Measurements from ENCODE around the gene SCARB1. TPM values are rescaled to one million over a fixed set of nuclear protein-coding genes. Genes with fewer than 3 reads are reported as not detected.

SCARB1 gene
- total RNA-seq, 4 donors from 2014 or later, result 8.3 to 24.1 (median 13.0) TPM

GRCh38 chr12:124737040-124737419 lies 126.6 kb downstream of the SCARB1 start:
- DNase-seq (ENCODE audit: extremely low spot score), result no peak
- WGBS, result 56% methylated on average over 8 of the region's 8 CpGs
- intact Hi-C loops (cut with DNase I), result no loop called here
- no peaks in the 10 kb centered on the region for H3K27me3 ChIP-seq
- H3K36me3 ChIP-seq, result no peaks in the 10 kb centered on the region
- H3K27ac ChIP-seq (replicated peaks in 1 of 4), result peak overlapping the region in 3 of 4 donors; percentile 27 to 47 (median 47)
- H3K4me3 ChIP-seq, result peak overlapping the region in 3 of 4 donors; percentile 8 to 40 (median 21)
- H3K4me1 ChIP-seq, result peaks cover 18 to 44% (median 38%) of the 10 kb centered on the region in 4 donors
- TF ChIP-seq POLR2A (IDR thresholded peaks at IDR 0.05; ENCODE audit: low read depth), result no peak
- no peak for TF ChIP-seq EP300 (IDR thresholded peaks at IDR 0.05)
- TF ChIP-seq POLR2AphosphoS5 (IDR thresholded peaks at IDR 0.05), result peak; percentile 12 to 69
- no peaks in the 10 kb centered on the region for H3K9me3 ChIP-seq

DNA sequence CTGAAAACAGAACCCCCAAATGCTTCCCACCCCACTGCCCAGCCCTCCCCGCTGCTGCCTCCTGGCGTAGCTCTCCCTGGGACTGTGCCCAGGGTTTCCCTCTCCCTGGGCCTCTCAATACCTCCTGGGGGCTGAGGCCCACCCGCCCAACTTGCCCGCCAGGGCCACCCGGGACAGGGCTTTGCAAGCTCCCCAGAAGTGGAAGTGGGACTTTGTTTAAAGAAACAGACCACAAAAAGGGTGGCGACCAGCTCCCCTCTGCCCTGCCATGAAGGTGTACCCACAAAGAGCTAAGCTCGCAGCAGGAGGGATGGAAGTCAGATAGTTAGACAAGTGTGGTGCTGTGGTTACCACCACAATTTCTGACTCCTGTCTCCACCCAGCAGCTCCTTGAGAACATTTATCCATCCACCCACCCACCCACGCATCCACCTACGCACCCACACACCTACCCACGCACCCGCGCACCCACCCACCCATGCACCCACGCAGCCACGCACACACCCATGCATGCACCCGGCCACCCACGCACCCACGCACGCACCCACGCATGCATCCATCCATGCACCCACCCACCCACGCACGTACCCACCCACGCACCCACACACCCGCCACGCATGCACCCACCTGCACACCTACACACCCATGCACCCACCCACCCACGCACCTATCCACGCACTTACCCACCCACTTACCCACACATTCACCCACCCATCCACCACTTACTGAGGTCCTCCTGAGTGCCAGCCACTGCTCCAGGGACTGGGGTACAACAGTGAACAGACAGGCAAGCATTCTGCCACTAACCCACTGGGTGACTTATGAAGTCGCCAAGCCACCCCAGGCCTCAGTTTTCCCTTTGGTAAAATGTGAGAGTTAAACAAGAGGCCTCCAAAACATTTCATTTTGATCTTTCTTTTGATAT lies 127.3 kb downstream of the SCARB1 start:
- TF ChIP-seq POLR2A (IDR thresholded peaks at IDR 0.05; ENCODE audit: low read depth) (no peak), POLR2AphosphoS5 (IDR thresholded peaks at IDR 0.05) (no peak), CTCF (IDR thresholded peaks at IDR 0.05) (no peak), EP300 (IDR thresholded peaks at IDR 0.05) (no peak)

DNA sequence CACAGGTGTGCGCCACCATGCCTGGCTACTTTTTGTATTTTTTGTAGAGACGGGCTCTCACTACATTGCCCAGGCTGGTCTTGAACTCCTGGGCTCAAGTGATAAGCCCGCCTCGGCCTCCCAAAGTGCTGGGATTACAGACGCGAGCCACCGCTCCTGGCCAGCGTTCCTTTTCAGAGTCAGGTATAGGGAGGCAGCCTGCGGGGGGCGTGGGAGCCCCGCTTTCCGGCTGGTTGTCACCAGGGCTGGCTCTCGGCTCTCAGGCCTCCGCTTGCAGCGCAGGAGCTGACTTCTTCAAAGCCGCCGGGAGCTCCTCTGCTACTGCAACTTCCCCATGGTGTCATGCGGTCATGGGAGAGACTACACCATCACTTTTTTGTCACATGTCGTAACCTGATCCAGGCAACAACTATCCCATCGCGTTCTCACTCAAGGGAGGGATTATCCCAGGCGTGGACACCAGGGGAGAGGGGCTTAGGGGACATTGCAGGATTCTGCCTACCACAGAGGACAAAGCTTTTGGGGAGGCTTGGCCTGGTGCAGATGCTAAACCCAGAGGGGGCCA lies 129.4 kb downstream of the SCARB1 start:
- intact Hi-C loops (cut with DNase I), result no loop called here
- 87% methylated on average over 20 of the region's 22 CpGs for WGBS
- Histone ChIP-seq H3K4me3 (no peak overlapping the region), H3K9me3 (no peaks in the 10 kb centered on the region), H3K27ac (replicated peaks in 1 of 4) (peak overlapping the region; percentile 21 to 54 (median 48)), H3K27me3 (no peaks in the 10 kb centered on the region), H3K4me1 (peaks cover 21 to 49% (median 37%) of the 10 kb centered on the region in 4 donors), H3K36me3 (no peaks in the 10 kb centered on the region)
- DNase-seq (ENCODE audit: extremely low spot score), result no peak
- TF ChIP-seq POLR2AphosphoS5 (IDR thresholded peaks at IDR 0.05), result peak in 1 of 2 donors; percentile 20
- no peak for TF ChIP-seq POLR2A (IDR thresholded peaks at IDR 0.05; ENCODE audit: low read depth)
- no peak for TF ChIP-seq EP300 (IDR thresholded peaks at IDR 0.05)
- no peak for TF ChIP-seq CTCF (IDR thresholded peaks at IDR 0.05)

More for the DNA sequence above, 127.3 kb downstream of the SCARB1 start:
- Histone ChIP-seq H3K27me3 (no peaks in the 10 kb centered on the region), H3K27ac (replicated peaks in 1 of 4) (peak overlapping the region; percentile 40 to 58 (median 47)), H3K9me3 (no peaks in the 10 kb centered on the region), H3K4me1 (peaks cover 19 to 44% (median 36%) of the 10 kb centered on the region in 4 donors), H3K4me3 (peak overlapping the region; percentile 8 to 40 (median 14)), H3K36me3 (no peaks in the 10 kb centered on the region)
- WGBS, result 88% methylated on average over 27 of the region's 27 CpGs
- intact Hi-C loops (cut with DNase I), result no loop called here
- no peak for DNase-seq (ENCODE audit: extremely low spot score)

DNA sequence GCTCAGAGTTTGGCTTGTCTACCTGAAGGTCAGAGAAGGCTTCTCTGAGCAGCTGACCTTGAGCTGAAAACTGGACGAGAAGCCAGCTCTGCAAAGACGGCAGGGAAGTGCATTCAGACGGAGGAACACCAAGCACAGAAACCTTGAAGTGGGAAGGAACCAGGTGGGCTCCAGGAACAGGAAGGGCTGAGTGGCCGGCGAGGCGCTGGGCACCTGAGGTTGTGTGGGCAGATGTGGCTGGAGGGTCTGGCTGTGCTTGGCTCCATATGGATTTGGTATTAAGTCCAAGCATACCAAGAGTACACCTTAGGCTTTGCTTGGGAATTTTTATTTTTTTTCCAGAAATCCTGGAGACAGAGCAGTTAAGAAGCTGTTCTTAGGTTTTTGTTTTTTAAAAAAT lies 130.6 kb downstream of the SCARB1 start:
- Histone ChIP-seq H3K9me3 (no peaks in the 10 kb centered on the region), H3K4me1 (peaks cover 21 to 49% (median 37%) of the 10 kb centered on the region in 4 donors), H3K27ac (replicated peaks in 1 of 4) (peak overlapping the region; percentile 38 to 82 (median 78)), H3K27me3 (no peaks in the 10 kb centered on the region), H3K4me3 (no peak overlapping the region), H3K36me3 (no peaks in the 10 kb centered on the region)
- TF ChIP-seq POLR2AphosphoS5 (IDR thresholded peaks at IDR 0.05), result no peak
- no peak for TF ChIP-seq EP300 (IDR thresholded peaks at IDR 0.05)
- TF ChIP-seq POLR2A (IDR thresholded peaks at IDR 0.05; ENCODE audit: low read depth), result no peak
- TF ChIP-seq CTCF (IDR thresholded peaks at IDR 0.05), result no peak
- WGBS, result 75% methylated on average over 5 of the region's 6 CpGs
- intact Hi-C loops (cut with DNase I), result no loop called here
- DNase-seq (ENCODE audit: extremely low spot score), result no peak

Measured in esophagus muscularis mucosa (tissue), 4 donors.